ENCODE measurements around the gene SPOCD1. TPM values are rescaled to one million over a fixed set of nuclear protein-coding genes. Genes with fewer than 3 reads are reported as not detected.
A peak's percentile ranks its signal among the peaks of the same experiment; 100 is the strongest.

The SPOCD1 gene
- polyA plus RNA-seq, 3 donors = not detected

- 97% methylated on average over 9 of the region's 11 CpGs for WGBS (ENCODE audit: insufficient coverage)
- peak overlapping the region; percentile 12 for H2AFZ ChIP-seq (ENCODE audit: insufficient read depth, low read depth, low read length, poor library complexity, severe bottlenecking)
- intact Hi-C loops (cut with micrococcal nuclease) = loop anchor here in 1 of 2 donors (10.0 kb wide), 1 partner anchor 91 kb away; no protein-coding TSS in a partner anchor
- DNase-seq = no peak
- H3K9ac ChIP-seq (ENCODE audit: insufficient read depth, low read length, poor library complexity, severe bottlenecking) = no peak overlapping the region
- H3K36me3 ChIP-seq (replicated peaks in 1 of 2; ENCODE audit: control insufficient read depth in 1 of 2, insufficient read depth in 2 of 2, low read length in 2 of 2) = no peaks in the 10 kb centered on the region
- Mint-ChIP-seq H3K4me1 (peaks cover 28% of the 10 kb centered on the region), H3K27me3 (ENCODE audit: low read depth in 3 of 3) (peaks cover 9 to 16% (median 14%) of the 10 kb centered on the region in 3 donors), H3K9me3 (peaks cover 0 to 4% (median 0%) of the 10 kb centered on the region in 7 donors), H3K36me3 (no peaks in the 10 kb centered on the region), H3K27ac (no peak overlapping the region), H3K4me3 (no peak overlapping the region)
- H3K27ac ChIP-seq (ENCODE audit: low read depth in 1 of 2, low read length in 2 of 2) = no peak overlapping the region
- H3K4me1 ChIP-seq (ENCODE audit: control insufficient read depth in 1 of 2, insufficient read depth in 2 of 2, low read length in 2 of 2) = peaks cover 0 to 9% of the 10 kb centered on the region in 2 donors
- H3K4me2 ChIP-seq (replicated peaks; ENCODE audit: extremely low read depth, low read length, poor library complexity, severe bottlenecking) = no peak overlapping the region
- H4K20me1 ChIP-seq (ENCODE audit: insufficient read depth, low read length) = no peaks in the 10 kb centered on the region
- no peak overlapping the region for H3K4me3 ChIP-seq (replicated peaks in 1 of 3; ENCODE audit: low read depth in 2 of 3, low read length in 3 of 3)
- no peak for TF ChIP-seq CTCF (IDR thresholded peaks at IDR 0.05)
- no peaks in the 10 kb centered on the region for H3K9me3 ChIP-seq (replicated peaks in 1 of 2; ENCODE audit: control insufficient read depth in 1 of 2, insufficient read depth in 1 of 2, low read length in 2 of 2)
- H3K79me2 ChIP-seq (ENCODE audit: insufficient read depth, low read length) = no peaks in the 10 kb centered on the region
- H3K27me3 ChIP-seq (ENCODE audit: control insufficient read depth in 2 of 2, insufficient read depth in 2 of 2, low read length in 2 of 2) = no peaks in the 10 kb centered on the region
Measured at GRCh38 chr1:31814041-31814511, 1.7 kb downstream of the SPOCD1 start.

- H2AFZ ChIP-seq (ENCODE audit: insufficient read depth, low read depth, low read length, poor library complexity, severe bottlenecking) = no peak overlapping the region
- H4K20me1 ChIP-seq (ENCODE audit: insufficient read depth, low read length) = no peaks in the 10 kb centered on the region
- no peak overlapping the region for H3K27ac ChIP-seq (ENCODE audit: low read depth in 1 of 2, low read length in 2 of 2)
- no peaks in the 10 kb centered on the region for H3K4me1 ChIP-seq (ENCODE audit: control insufficient read depth in 1 of 2, insufficient read depth in 2 of 2, low read length in 2 of 2)
- peaks cover 17% of the 10 kb centered on the region for H3K4me1 Mint-ChIP-seq
- WGBS (ENCODE audit: insufficient coverage) = 100% methylated on average over 2 of the region's 9 CpGs
- H3K79me2 ChIP-seq (ENCODE audit: insufficient read depth, low read length) = no peaks in the 10 kb centered on the region
- H3K36me3 Mint-ChIP-seq = no peaks in the 10 kb centered on the region
- TF ChIP-seq CTCF (IDR thresholded peaks at IDR 0.05) = no peak
- DNase-seq = no peak
- H3K4me3 Mint-ChIP-seq = no peak overlapping the region
- H3K27me3 Mint-ChIP-seq (ENCODE audit: low read depth in 3 of 3) = peaks cover 9 to 16% (median 15%) of the 10 kb centered on the region in 3 donors
- H3K9me3 Mint-ChIP-seq = peaks cover 0 to 4% (median 0%) of the 10 kb centered on the region in 7 donors
- H3K4me2 ChIP-seq (replicated peaks; ENCODE audit: extremely low read depth, low read length, poor library complexity, severe bottlenecking) = no peak overlapping the region
- H3K27ac Mint-ChIP-seq = peak overlapping the region in 1 of 7 donors; percentile 8
- H3K9ac ChIP-seq (ENCODE audit: insufficient read depth, low read length, poor library complexity, severe bottlenecking) = no peak overlapping the region
- H3K9me3 ChIP-seq (replicated peaks in 1 of 2; ENCODE audit: control insufficient read depth in 1 of 2, insufficient read depth in 1 of 2, low read length in 2 of 2) = no peaks in the 10 kb centered on the region
- intact Hi-C loops (cut with micrococcal nuclease) = loop anchor here in 1 of 2 donors (10.0 kb wide), 1 partner anchor 93 kb away; no protein-coding TSS in a partner anchor
- H3K4me3 ChIP-seq (replicated peaks in 1 of 3; ENCODE audit: low read depth in 2 of 3, low read length in 3 of 3) = no peak overlapping the region
- no peaks in the 10 kb centered on the region for H3K27me3 ChIP-seq (ENCODE audit: control insufficient read depth in 2 of 2, insufficient read depth in 2 of 2, low read length in 2 of 2)
- no peaks in the 10 kb centered on the region for H3K36me3 ChIP-seq (replicated peaks in 1 of 2; ENCODE audit: control insufficient read depth in 1 of 2, insufficient read depth in 2 of 2, low read length in 2 of 2)
Measured at GRCh38 chr1:31812158-31812829, 3.5 kb downstream of the SPOCD1 start.

All from CD14-positive monocyte (primary cell).